WI38 (cell line): ENCODE results near the gene FIG4.
"Not testable (repeated sequence)": the region's sequence is repeated elsewhere in the genome, so short reads cannot be mapped to it uniquely, and the experiment has no call there.

Experiments
- H3K4me3 ChIP-seq: 2 replicates; pipeline ENCODE4 v1.5.1; 2011; ENCODE audit warnings: low read depth, mild to moderate bottlenecking, control low read depth, low read length
- CTCF ChIP-seq: IDR thresholded peaks from 2 replicates; pipeline ENCODE4 v1.5.1; 2012; ENCODE audit warnings: low read depth, mild to moderate bottlenecking, control low read depth, low read length

Gene FIG4

GRCh38 chr6:109715616-109716015 lies 24.5 kb downstream of the FIG4 start:
- TF ChIP-seq CTCF = no peak
- H3K4me3 ChIP-seq = no peak overlapping the region

- H3K4me3 ChIP-seq = no peak overlapping the region
- no peak for TF ChIP-seq CTCF
These were observed 26.9 kb downstream of the FIG4 start for GRCh38 chr6:109717971-109718370.

- no peak for TF ChIP-seq CTCF
- no peak overlapping the region for H3K4me3 ChIP-seq
These were observed 27.9 kb downstream of the FIG4 start for GRCh38 chr6:109718991-109719390.

- no peak overlapping the region for H3K4me3 ChIP-seq
- no peak for TF ChIP-seq CTCF
These were observed 29.2 kb downstream of the FIG4 start for GRCh38 chr6:109720311-109720710.

- no peak for TF ChIP-seq CTCF
- no peak overlapping the region for H3K4me3 ChIP-seq
These were observed 30.9 kb downstream of the FIG4 start for GRCh38 chr6:109722011-109722410.

GRCh38 chr6:109722564-109723254 lies 31.6 kb downstream of the FIG4 start:
- no peak for TF ChIP-seq CTCF
- no peak overlapping the region for H3K4me3 ChIP-seq

GRCh38 chr6:109725250-109725649 lies 34.2 kb downstream of the FIG4 start:
- H3K4me3 ChIP-seq = not testable (repeated sequence)
